HuH-7.5 (cell line): ENCODE measurements around the gene KREMEN2.
A peak's percentile ranks its signal among the peaks of the same experiment; 100 is the strongest.
"Not testable (repeated sequence)": the region's sequence is repeated elsewhere in the genome, so short reads cannot be mapped to it uniquely, and the experiment has no call there.

Experiments used
- DNase-seq: peaks from one replicate; pipeline ENCODE4 v3.0.0; 2011; ENCODE audit warnings: low spot score

KREMEN2 gene

GRCh38 chr16:2963723-2964474 is at the start of gene KREMEN2:
TSS of gene KREMEN2 (plus strand) at chr16:2964275. CDS start at chr16:2964521, 246 bp downstream.
- DNase-seq: peak; percentile 86

GRCh38 chr16:2915196-2915929 is 48.7 kb upstream of the KREMEN2 start:
- DNase-seq: no peak

- peak; percentile 51 for DNase-seq
Observed at GRCh38 chr16:2919511-2920255, 44.4 kb upstream of the KREMEN2 start.

- no peak for DNase-seq
Observed at GRCh38 chr16:2923481-2923880, 40.6 kb upstream of the KREMEN2 start.

GRCh38 chr16:2924901-2925755 is 38.9 kb upstream of the KREMEN2 start:
- no peak for DNase-seq

- DNase-seq: no peak
Observed at GRCh38 chr16:2925951-2926649, 38.0 kb upstream of the KREMEN2 start.

- no peak for DNase-seq
Observed at GRCh38 chr16:2926650-2926999, 37.5 kb upstream of the KREMEN2 start.

- DNase-seq: peak; percentile 70
Observed at GRCh38 chr16:2927010-2927646, 36.9 kb upstream of the KREMEN2 start.

GRCh38 chr16:2928151-2928550 is 35.9 kb upstream of the KREMEN2 start:
- DNase-seq: not testable (repeated sequence)

GRCh38 chr16:2928796-2929195 is 35.3 kb upstream of the KREMEN2 start:
- no peak for DNase-seq

GRCh38 chr16:2929693-2930092 is 34.4 kb upstream of the KREMEN2 start:
- no peak for DNase-seq

GRCh38 chr16:2930236-2930635 is 33.8 kb upstream of the KREMEN2 start:
- DNase-seq: no peak

- DNase-seq: not testable (repeated sequence)
Observed at GRCh38 chr16:2931231-2931914, 32.7 kb upstream of the KREMEN2 start.

GRCh38 chr16:2933136-2933535 is 30.9 kb upstream of the KREMEN2 start:
- no peak for DNase-seq

- DNase-seq: no peak
Observed at GRCh38 chr16:2933701-2934100, 30.4 kb upstream of the KREMEN2 start.

- DNase-seq: no peak
Observed at GRCh38 chr16:2934450-2934849, 29.6 kb upstream of the KREMEN2 start.

GRCh38 chr16:2936436-2937011 is 27.6 kb upstream of the KREMEN2 start:
- DNase-seq: no peak

GRCh38 chr16:2937170-2937569 is 26.9 kb upstream of the KREMEN2 start:
- DNase-seq: no peak

GRCh38 chr16:2938206-2938605 is 25.9 kb upstream of the KREMEN2 start:
- DNase-seq: no peak

GRCh38 chr16:2939968-2940367 is 24.1 kb upstream of the KREMEN2 start:
- DNase-seq: no peak
